CD4-positive, alpha-beta T cell treated with Interleukin-12 subunit alpha and Interleukin-12 subunit beta, for 1 hour (primary cell): ENCODE data around the gene TRPC4AP.

Experiments used
- DNase-seq: peaks from one replicate; pipeline ENCODE4 v3.0.0-alpha.2; 2020

The TRPC4AP gene

GRCh38 chr20:35013421-35014411 is 78.9 kb downstream of the TRPC4AP start:
- DNase-seq, result no peak

DNA sequence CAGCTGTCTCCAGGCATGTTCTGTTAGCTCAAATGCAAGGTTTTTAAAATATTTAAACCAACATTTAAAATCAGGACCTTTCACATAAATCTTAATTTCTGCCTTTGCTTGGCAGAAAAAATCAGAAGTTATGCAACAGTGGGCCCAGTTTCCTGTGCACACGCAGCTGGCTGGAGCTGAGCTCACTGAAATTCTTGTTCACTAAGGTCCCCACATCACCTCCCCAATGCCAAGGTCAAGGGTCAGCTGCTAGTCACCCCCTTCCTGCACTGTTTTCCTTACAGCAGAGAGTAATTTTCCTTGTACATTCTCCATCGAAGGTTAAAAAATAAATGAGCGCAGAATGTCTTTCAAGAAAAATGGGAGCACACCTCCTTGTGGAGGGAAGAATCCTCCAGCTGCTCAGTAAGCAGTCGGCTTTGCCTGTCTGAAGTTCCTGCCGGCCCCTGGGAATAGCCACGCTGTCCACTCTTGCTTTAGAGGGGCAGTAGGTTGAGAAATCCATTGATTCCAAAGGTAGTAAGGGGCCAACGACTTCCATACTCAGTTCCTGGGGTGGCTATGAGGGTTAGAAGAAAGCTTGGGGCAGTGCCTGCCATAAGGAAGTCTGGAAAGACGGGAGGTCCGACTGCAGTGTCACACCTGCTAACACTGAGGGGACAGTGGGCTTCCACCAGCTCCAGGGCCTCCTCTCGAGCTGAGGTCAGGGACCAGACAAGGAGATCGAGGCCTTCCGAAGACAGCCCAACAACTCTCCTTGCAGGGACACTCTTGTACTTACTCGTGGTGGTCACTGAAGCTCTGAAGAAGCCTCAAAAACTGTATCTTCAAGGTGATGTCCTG is 80.2 kb downstream of the TRPC4AP start:
- no peak for DNase-seq

- no peak for DNase-seq
Observed at GRCh38 chr20:35011589-35012226, 80.9 kb downstream of the TRPC4AP start.

DNA sequence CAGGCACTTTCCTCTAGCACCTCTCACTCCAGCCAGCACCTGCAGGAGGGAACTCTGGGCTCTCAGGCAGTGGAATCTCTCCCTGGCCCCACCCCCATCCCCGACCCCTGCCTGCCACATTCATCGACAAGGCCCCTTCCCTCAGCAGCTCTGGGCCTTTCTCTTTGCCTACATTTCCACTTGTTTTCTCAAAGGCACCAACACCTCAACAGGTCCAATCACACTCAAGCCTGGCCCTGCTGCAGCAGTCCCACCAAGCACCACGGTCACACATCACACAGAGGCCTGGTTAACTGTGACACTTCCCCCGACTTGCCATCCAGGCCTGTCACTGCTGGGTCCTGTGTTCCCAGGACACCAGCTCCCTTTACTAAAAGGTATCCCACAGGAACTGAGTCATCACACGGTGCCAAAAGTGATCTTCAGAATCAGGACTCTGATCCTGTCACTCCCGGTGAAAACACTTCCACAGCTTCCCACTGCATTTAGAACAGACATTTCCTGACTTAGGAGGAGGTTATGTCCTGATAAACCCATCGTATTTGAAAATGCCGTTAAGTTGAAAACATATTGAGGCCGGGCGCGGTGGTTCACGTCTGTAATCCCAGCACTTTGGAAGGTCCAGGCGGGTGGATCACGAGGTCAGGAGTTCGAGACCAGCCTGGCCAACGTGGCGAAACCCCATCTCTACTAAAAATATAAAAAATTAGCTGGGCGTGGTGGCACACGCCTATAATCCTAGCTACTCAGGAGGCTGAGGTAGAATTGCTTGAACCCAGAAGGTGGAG is 82.0 kb downstream of the TRPC4AP start:
- DNase-seq, result no peak

GRCh38 chr20:35009665-35010328 is 82.8 kb downstream of the TRPC4AP start:
- no peak for DNase-seq

- no peak for DNase-seq
Observed at GRCh38 chr20:35008411-35009342, 83.9 kb downstream of the TRPC4AP start.

DNA sequence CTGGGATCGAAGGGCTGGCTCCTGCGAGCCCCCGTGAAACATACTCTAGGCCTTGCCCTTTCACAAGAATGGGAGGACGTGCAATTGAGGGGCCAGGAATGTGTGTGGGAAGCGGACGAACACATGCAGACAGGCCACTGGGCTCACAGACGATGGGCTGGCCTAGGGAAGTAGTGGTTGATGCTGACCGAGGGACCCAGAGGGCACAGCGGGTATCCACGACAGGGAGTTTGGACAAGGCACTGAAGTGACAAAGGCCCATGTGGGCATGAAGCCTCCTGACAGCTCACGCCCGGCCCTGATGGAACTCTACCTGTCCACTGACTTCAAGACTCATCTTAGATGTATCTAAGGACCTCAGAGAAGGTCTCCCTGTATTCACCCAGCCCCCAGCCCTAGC is 84.7 kb downstream of the TRPC4AP start:
- no peak for DNase-seq

DNA sequence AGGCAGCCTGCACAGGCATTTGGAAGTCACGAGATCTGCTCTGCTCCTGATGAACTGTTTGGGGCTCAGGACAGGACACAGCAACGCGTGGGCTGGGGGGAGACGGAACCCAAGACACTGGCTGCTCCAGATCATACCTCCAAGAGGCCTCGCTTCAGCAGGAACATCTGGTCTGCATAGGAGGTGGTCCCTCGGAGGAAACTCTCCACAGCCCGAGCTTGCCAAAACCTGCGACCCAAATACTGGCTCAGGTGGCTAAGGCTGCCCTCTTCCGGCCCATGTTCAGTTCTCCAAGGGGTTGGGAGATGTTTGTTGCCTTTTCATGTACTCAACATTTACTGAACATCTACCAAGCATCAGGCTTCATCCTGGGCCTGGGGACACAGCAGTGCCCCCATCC is 85.2 kb downstream of the TRPC4AP start:
- no peak for DNase-seq

- DNase-seq, result no peak
Observed at GRCh38 chr20:35006531-35006971, 86.1 kb downstream of the TRPC4AP start.

DNA sequence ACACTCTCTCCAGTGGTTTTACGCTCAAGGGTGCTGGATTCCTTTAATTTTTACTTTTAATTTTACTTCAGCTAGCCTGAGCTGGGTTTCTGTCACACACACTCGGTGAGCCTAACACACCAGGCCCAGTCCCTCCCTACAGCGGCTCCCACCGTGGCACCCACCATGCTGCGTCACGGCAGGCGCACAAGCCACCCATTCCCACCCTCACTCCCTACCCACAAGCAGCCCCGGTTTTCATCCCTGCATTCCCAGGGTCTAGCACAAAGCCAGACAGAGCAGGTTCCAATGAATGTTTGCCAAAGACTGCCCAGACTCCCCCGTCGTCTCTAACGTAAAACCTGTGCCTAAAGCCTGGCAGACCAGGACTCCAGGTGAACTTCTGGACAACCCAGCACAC is 86.6 kb downstream of the TRPC4AP start:
- DNase-seq, result no peak

DNA sequence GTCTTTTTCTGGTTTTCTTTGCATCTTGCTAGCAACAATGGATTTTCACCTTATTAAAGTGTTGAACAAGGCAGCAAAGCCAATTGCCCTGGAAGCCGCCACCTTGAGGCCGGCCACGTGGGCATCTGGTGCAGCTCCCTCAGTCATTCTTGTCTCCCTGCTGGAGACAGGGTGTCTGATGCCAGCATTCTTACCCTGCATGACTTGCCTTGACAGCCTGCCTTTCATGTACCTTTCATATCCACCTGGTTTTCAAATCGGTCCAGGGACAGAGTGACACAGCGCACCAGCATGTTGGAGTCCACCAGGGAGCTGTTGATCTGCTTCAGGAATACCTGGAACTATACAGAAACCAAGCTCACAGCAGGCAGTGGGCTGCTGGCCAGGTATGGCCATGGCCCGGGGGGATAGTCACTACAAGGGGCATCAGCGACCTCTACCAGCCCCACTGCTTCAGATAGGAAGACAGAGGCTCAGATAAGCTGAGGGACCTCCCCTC is 87.1 kb downstream of the TRPC4AP start:
- DNase-seq, result no peak

DNA sequence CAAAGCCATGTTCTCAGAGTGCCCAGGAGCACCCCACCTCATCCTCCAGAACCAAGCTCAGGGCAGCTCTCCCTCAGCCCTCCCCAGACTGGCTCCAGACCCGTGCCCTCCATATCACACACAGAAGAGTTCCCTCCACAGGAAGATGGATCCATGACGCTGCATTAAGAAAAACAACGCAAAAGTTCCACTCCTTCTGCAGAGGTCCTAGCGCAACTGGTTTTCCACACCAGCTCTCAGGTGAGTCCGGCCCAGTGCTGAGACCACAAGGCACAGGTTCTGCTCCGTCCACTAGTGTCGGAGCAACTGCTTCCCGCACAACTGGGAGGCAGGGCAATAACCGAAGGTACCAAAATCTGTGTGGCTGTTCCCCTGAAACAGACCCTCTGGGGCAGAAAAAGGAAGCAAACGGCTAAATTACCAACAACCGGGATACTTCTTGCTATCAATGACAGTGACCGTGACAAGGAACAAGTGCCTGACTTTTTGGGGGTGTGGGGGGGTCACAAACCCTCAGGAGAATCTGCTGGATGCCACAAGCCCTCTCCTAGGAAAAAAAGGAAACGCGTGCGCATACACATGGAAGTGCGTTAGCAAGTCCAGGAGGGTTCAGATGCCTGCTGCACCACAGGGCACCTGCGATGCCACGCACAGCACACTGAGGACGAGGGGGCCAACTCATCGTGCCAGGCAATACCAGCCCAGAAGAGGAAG is 87.7 kb downstream of the TRPC4AP start:
- no peak for DNase-seq

GRCh38 chr20:35004051-35004725 is 88.4 kb downstream of the TRPC4AP start:
- DNase-seq, result no peak

- no peak for DNase-seq
Observed at GRCh38 chr20:35003211-35004031, 89.2 kb downstream of the TRPC4AP start.

DNA sequence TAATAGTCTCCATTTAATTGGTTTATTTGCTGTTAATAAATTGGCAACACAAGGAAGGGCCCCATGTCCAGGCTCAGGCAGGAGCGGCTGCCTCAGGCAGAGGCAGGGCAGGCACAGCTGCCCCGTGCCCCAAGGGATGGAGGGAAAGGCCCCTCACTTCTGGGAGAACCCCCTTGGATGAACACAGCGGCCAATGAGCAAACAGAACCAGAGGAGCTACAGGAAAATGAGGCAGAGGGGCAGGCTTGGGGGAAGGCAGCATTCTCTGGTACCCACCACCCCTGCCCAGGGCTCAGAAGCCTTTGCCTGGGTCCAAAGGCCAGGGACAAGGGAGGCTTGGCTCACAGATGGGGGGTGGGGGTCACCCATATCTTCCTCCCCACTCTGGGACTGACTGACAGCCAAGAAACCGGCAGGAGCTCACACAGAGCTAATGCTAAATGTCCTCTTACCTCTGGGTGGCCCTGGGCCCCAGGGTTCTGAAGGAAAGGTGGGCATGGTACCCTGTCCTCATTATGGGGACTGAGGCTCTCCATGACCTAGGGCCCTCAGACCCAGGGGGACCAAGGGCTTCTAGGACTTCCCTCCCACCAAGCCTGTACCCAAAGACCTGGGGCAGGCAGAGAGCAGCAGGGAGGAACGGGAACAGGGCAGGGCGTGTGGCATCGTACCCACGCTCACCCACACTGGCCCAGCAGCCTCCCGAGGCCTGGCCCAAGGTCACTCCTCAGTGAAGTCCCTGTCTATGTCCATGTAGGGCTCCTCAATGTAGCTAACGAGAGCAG is 90.0 kb downstream of the TRPC4AP start:
- no peak for DNase-seq

- DNase-seq, result peak; percentile 5
Observed at GRCh38 chr20:35001596-35002362, 90.8 kb downstream of the TRPC4AP start.
